Natural killer cell (primary cell): Measurements from ENCODE around the gene EPX. TPM values are rescaled to one million over a fixed set of nuclear protein-coding genes. Genes with fewer than 3 reads are reported as not detected.

Source experiments
- ATAC-seq, 3 donors: fragments of 150-1000 bp in 2 of 3; fragments of 200-7000 bp in 1 of 3; cut with Tn5 transposase; 1 replicate in 1 of 3; 2 replicates in 2 of 3; pipeline ENCODE4 v1.10.0; 2021; ENCODE audit warnings: mild to moderate bottlenecking in 2 of 3, moderate library complexity in 2 of 3
- DNase-seq, 2 donors: peaks; one replicate each; pipeline versions ENCODE4 v3.0.0 to v3.0.0-alpha.2; 2013 to 2021; ENCODE audit warnings: mixed read lengths in 1 of 2
- H3K27ac ChIP-seq: one replicate; pipeline ENCODE4 v1.5.1; 2013; ENCODE audit warnings: mild to moderate bottlenecking, low read length
- H3K27me3 ChIP-seq: one replicate; pipeline ENCODE4 v1.6.1; 2013; ENCODE audit warnings: low read length; ENCODE audit not compliant: control insufficient read depth, insufficient read depth
- H3K36me3 ChIP-seq: one replicate; pipeline ENCODE4 v1.6.1; 2013; ENCODE audit warnings: low read length; ENCODE audit not compliant: control insufficient read depth, insufficient read depth
- H3K4me1 ChIP-seq: one replicate; pipeline ENCODE4 v1.6.1; 2013; ENCODE audit warnings: low read length; ENCODE audit not compliant: control insufficient read depth, insufficient read depth
- H3K4me3 ChIP-seq: one replicate; pipeline ENCODE4 v1.5.1; 2013; ENCODE audit warnings: low read length
- H3K9me3 ChIP-seq: one replicate; pipeline ENCODE4 v1.6.1; 2013; ENCODE audit warnings: low read length; ENCODE audit not compliant: control insufficient read depth, insufficient read depth
- H3K27ac Mint-ChIP-seq, 2 donors: one replicate each; pipeline ENCODE4 v1.8.0; 2022; ENCODE audit warnings: mild to moderate bottlenecking in 2 of 2, mixed read lengths in 2 of 2, moderate library complexity in 1 of 2
- H3K27me3 Mint-ChIP-seq, 2 donors: one replicate each; pipeline ENCODE4 v1.8.0; 2022; ENCODE audit warnings: low read depth in 2 of 2, mixed read lengths in 2 of 2
- H3K36me3 Mint-ChIP-seq: one replicate; pipeline ENCODE4 v1.8.0; 2022; ENCODE audit warnings: mixed read lengths
- H3K4me1 Mint-ChIP-seq, 2 donors: one replicate each; pipeline ENCODE4 v1.8.0; 2022; ENCODE audit warnings: mixed read lengths in 2 of 2
- H3K4me3 Mint-ChIP-seq: one replicate; pipeline ENCODE4 v1.8.0; 2022; ENCODE audit warnings: mild to moderate bottlenecking, moderate library complexity, mixed read lengths
- H3K9me3 Mint-ChIP-seq, 2 donors: one replicate each; pipeline ENCODE4 v1.8.0; 2022; ENCODE audit warnings: mixed read lengths in 2 of 2
- WGBS: methylation state at CpG from one replicate; pipeline ENCODE4 v1.1.7; 2013; ENCODE audit warnings: missing lambda C conversion rate; ENCODE audit not compliant: insufficient coverage; 5-methylcytosine and 5-hydroxymethylcytosine counted together
- intact Hi-C: fragments of 100-400 bp; cut with micrococcal nuclease; formaldehyde crosslinking; loops from one replicate; pipeline ENCODE4 v1.14.2; 2022
- total RNA-seq, 4 donors: library from RNA; stranded (reverse); fragments of 120-200 nt in 1 of 4; gene quantifications; one replicate each; pipeline versions ENCODE4 v1.2.3 to v1.2.4, GENCODE V29; 2013 to 2022
- TF ChIP-seq, protein P1 (sequence below): fragments of 200-600 bp; IDR thresholded peaks from one replicate; pipeline ENCODE4 v1.8.0; 2022; ENCODE audit warnings: antibody characterized with exemption

The EPX gene
- total RNA-seq, 3 donors from 2014 or later (not counting 1 experiment from before 2014, with no cell fraction given) = not detected

DNA sequence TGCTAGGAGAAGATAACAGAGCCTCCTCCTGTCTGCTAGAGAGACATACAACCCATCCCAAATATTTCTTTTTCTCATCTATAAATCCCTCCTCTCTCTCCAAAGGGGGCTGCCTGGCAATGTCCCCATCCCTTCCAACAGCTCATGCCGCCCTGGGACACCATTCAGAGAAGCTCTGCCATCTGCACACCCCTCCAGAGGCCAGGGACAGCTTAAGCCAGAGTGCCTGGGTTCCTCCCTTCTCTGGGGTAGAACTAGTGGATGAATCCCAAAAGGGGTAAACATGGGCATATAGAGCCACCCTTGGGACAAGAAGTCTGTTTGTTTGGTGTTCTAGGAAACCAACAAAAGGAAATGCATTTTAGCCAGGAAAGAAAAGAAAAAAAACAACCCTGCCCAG lies 43.3 kb downstream of the EPX start:
- DNase-seq (no peak), ATAC-seq (no peak)
- Mint-ChIP-seq H3K36me3 (no peaks in the 10 kb centered on the region), H3K27me3 (peaks cover 22 to 51% of the 10 kb centered on the region in 2 donors), H3K9me3 (no peaks in the 10 kb centered on the region), H3K4me3 (no peak overlapping the region), H3K27ac (no peak overlapping the region), H3K4me1 (no peaks in the 10 kb centered on the region)
- H3K27me3 ChIP-seq = no peaks in the 10 kb centered on the region
- no peak overlapping the region for H3K27ac ChIP-seq
- H3K36me3 ChIP-seq = no peaks in the 10 kb centered on the region
- 83% methylated on average over 1 of the region's 1 CpG for WGBS
- TF ChIP-seq, protein P1, sequence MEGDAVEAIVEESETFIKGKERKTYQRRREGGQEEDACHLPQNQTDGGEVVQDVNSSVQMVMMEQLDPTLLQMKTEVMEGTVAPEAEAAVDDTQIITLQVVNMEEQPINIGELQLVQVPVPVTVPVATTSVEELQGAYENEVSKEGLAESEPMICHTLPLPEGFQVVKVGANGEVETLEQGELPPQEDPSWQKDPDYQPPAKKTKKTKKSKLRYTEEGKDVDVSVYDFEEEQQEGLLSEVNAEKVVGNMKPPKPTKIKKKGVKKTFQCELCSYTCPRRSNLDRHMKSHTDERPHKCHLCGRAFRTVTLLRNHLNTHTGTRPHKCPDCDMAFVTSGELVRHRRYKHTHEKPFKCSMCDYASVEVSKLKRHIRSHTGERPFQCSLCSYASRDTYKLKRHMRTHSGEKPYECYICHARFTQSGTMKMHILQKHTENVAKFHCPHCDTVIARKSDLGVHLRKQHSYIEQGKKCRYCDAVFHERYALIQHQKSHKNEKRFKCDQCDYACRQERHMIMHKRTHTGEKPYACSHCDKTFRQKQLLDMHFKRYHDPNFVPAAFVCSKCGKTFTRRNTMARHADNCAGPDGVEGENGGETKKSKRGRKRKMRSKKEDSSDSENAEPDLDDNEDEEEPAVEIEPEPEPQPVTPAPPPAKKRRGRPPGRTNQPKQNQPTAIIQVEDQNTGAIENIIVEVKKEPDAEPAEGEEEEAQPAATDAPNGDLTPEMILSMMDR = no peak
- H3K9me3 ChIP-seq = no peaks in the 10 kb centered on the region
- intact Hi-C loops = no loop called here
- H3K4me3 ChIP-seq = no peak overlapping the region
- peaks cover 17% of the 10 kb centered on the region for H3K4me1 ChIP-seq

DNA sequence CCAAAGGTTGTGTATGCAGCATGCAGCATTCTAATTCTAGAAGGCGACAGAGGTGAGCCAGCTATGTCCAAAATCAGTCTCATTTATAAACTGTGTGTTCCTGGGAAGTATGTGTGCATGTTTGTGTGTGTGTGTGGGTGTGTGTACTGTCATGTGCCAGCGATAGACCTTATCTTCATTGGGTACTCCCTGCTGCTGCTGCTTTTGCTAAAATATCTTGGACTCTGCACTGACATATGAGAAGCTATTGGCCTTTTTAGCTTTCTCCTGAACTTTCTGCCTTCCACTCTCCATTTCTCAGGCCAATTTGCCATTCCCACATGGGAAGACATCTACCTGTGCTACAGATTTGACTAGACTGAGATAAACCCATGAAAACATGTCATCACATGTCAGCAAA lies 43.9 kb downstream of the EPX start:
- Mint-ChIP-seq H3K27me3 (peaks cover 23 to 56% of the 10 kb centered on the region in 2 donors), H3K27ac (no peak overlapping the region), H3K36me3 (no peaks in the 10 kb centered on the region), H3K4me3 (no peak overlapping the region), H3K9me3 (no peaks in the 10 kb centered on the region), H3K4me1 (no peaks in the 10 kb centered on the region)
- ATAC-seq = no peak
- DNase-seq = no peak
- 94% methylated on average over 2 of the region's 2 CpGs for WGBS
- Histone ChIP-seq H3K27me3 (peaks cover under 1% of the 10 kb centered on the region), H3K36me3 (no peaks in the 10 kb centered on the region), H3K4me1 (peaks cover 17% of the 10 kb centered on the region), H3K27ac (no peak overlapping the region), H3K9me3 (no peaks in the 10 kb centered on the region), H3K4me3 (no peak overlapping the region)
- intact Hi-C loops = no loop called here
- TF ChIP-seq, protein P1 = no peak

DNA sequence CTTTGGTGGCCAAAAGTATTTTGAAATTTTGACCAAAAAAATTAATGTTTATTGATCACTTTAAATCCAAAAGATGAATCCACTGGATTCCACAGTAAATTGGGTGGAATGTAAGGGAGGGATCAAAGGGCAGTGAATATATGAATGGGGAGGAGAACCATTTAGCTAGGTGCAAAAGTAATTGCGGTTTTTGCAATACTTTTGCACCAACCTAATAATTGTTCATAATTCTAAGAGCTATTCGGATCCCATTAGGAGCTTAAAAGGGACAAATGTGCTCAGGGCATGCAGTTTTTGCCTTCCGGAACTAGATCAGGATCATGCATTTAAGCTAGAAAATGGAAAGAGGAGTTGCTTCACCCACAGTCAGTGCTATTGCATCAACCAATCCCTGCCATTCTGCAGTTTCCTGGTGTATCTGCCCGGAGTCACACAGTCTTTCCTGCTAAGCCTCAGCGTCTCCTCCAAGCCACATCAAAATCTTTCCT lies 45.7 kb downstream of the EPX start, which contains the start of gene LPO:
Gene LPO, plus strand, starts transcription at position 438 of the 488 bp plus-strand sequence. CDS start 4,396 bp downstream, outside the sequence.
- no peak for DNase-seq
- 84% methylated on average over 5 of the region's 5 CpGs for WGBS
- Mint-ChIP-seq H3K27ac (no peak within 1 kb of the TSS), H3K4me1 (no peaks in the 10 kb centered on the region), H3K36me3 (no peaks in the 10 kb centered on the region), H3K27me3 (peaks cover 31 to 66% of the 10 kb centered on the region in 2 donors), H3K4me3 (no peak within 1 kb of the TSS), H3K9me3 (no peaks in the 10 kb centered on the region)
- Histone ChIP-seq H3K27me3 (peaks cover 2% of the 10 kb centered on the region), H3K36me3 (no peaks in the 10 kb centered on the region), H3K4me1 (peaks cover 3% of the 10 kb centered on the region), H3K4me3 (no peak within 1 kb of the TSS), H3K27ac (no peak within 1 kb of the TSS), H3K9me3 (no peaks in the 10 kb centered on the region)
- TF ChIP-seq, protein P1 = no peak
- intact Hi-C loops = no loop called here
- no peak for ATAC-seq

DNA sequence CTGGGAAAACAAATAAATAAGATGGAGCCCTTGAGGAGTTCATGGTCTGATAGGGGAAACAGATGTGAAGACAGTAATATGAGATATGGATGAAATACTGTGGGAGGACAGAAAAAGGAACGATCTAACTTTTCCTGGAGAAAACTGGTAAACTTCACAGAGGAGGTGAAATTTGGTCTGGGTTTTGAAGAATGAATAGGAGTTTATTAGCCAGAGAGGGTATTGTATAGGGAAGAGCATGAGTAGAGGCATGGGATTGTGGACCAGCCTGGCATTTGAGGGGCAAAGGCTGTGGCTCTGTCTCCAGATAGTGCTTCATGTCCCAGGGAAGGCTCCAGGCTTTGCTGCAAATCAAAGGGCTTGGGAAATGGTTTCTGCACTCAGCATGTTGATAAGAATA lies 47.5 kb downstream of the EPX start:
- Mint-ChIP-seq H3K4me3 (no peak overlapping the region), H3K27me3 (peaks cover 37 to 68% of the 10 kb centered on the region in 2 donors), H3K9me3 (no peaks in the 10 kb centered on the region), H3K4me1 (no peaks in the 10 kb centered on the region), H3K27ac (no peak overlapping the region), H3K36me3 (no peaks in the 10 kb centered on the region)
- no peak for ATAC-seq
- 49% methylated on average over 1 of the region's 1 CpG for WGBS
- no peaks in the 10 kb centered on the region for H3K9me3 ChIP-seq
- no peak for DNase-seq
- H3K27ac ChIP-seq = no peak overlapping the region
- no peaks in the 10 kb centered on the region for H3K4me1 ChIP-seq
- intact Hi-C loops = no loop called here
- no peaks in the 10 kb centered on the region for H3K36me3 ChIP-seq
- TF ChIP-seq, protein P1 = no peak
- peaks cover 2% of the 10 kb centered on the region for H3K27me3 ChIP-seq
- H3K4me3 ChIP-seq = no peak overlapping the region
